Uterus (tissue), 2 donors: ENCODE results near the gene ANG.

Experiments
- CTCF ChIP-seq, 4 experiments: fragments of 200-600 bp in 2 of 4; fragments of 450-650 bp in 2 of 4; sonication (generic) in 2 of 4; IDR thresholded peaks; one replicate each; pipeline ENCODE4 v1.5.1; 2016 to 2019; ENCODE audit warnings: antibody characterized with exemption in 4 of 4, mild to moderate bottlenecking in 2 of 4, moderate library complexity in 1 of 4
- POLR2A ChIP-seq, 2 donors: fragments of 450-650 bp; IDR thresholded peaks; one replicate each; pipeline ENCODE4 v1.6.1; 2016; ENCODE audit warnings: antibody characterized with exemption in 2 of 2, mild to moderate bottlenecking in 1 of 2, moderate library complexity in 1 of 2

GRCh38 chr14:20699931-20700330, 11.4 kb downstream of the ANG start:
- no peak for TF ChIP-seq CTCF (IDR thresholded peaks at IDR 0.05)
- no peak for TF ChIP-seq POLR2A (IDR thresholded peaks at IDR 0.05)
